SH-SY5Y (cell line): Measurements from ENCODE around the gene COL27A1.

ENCODE experiments used
- GATA2 ChIP-seq: IDR thresholded peaks from 2 replicates; pipeline ENCODE4 v1.6.1; 2011; ENCODE audit warnings: mild to moderate bottlenecking, low read depth, low read length
- GATA3 ChIP-seq: IDR thresholded peaks from 2 replicates; pipeline ENCODE4 v1.6.1; 2011; ENCODE audit warnings: low read depth, mild to moderate bottlenecking, low read length, moderate library complexity

DNA sequence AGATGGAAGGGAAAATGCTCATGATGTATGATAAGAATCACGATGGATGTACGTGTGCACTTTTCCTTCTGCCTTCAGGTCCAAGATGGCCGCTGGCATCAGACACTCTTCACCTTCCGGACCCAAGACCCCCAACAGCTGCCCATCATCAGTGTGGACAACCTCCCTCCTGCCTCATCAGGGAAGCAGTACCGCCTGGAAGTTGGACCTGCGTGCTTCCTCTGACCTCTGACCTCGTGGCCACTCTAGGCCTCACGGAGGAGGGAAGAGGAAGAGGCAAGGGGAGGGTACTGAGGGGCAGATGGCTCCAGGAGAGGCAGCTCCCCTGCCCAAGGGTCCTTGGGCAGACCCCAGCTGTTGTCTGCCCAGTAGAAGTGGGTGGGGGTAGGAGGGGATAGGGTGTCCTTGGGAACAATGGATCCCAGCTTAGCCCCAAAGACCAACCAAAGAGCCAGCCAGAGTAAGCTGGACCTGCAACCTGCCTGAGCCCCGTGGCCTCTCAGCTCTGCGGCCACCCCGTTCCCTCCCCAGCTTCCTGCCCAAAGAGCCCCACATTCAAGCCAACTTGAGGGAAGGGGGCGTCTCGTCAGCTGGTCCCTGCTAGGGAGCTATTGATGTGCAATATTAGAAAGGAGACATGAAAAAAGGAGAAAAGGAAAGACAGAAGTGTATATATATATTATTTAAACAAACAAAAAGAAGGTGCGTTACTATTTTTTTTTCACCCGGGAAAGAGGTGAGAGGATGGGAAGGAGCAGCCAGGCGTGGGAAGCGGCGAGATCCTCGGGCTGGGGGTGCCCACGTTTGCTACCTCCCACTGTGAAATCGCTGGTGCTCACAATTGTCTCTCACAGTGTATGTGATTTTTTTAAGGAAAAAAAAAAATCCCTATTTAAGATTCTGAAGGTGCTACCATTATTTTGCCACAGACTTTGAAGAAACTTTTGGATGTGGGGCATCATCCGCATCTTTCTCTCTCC lies 155.4 kb downstream of the COL27A1 start:
- TF ChIP-seq GATA2 (no peak), GATA3 (no peak)
